Peyer's patch (tissue), 4 donors: ENCODE measurements around the gene KLKB1. TPM values are rescaled to one million over a fixed set of nuclear protein-coding genes. Genes with fewer than 3 reads are reported as not detected.

Experiments used
- DNase-seq, 3 donors: peaks; one replicate each; pipeline ENCODE4 v3.0.0-alpha.2; 2017 to 2019
- H3K27ac ChIP-seq, 4 donors: fragments of 200-600 bp; sonication (generic); one replicate each; pipeline ENCODE4 v1.5.1; 2016 to 2019
- H3K27me3 ChIP-seq, 2 donors: fragments of 200-600 bp; sonication (generic); one replicate each; pipeline ENCODE4 v1.5.1; 2019
- H3K36me3 ChIP-seq, 3 donors: fragments of 200-600 bp; sonication (generic); one replicate each; pipeline ENCODE4 v1.5.1; 2016 to 2019
- H3K4me1 ChIP-seq, 4 donors: fragments of 200-600 bp; sonication (generic); one replicate each; pipeline ENCODE4 v1.5.1; 2016 to 2019
- H3K4me3 ChIP-seq, 4 donors: fragments of 200-600 bp; sonication (generic); 1 replicate in 3 of 4; 2 replicates in 1 of 4; pipeline ENCODE4 v1.5.1; 2016 to 2019; ENCODE audit warnings: mild to moderate bottlenecking in 1 of 4
- H3K9me3 ChIP-seq, 4 donors: fragments of 200-600 bp; sonication (generic); one replicate each; pipeline ENCODE4 v1.5.1; 2016 to 2019; ENCODE audit warnings: mild to moderate bottlenecking in 1 of 4
- CTCF ChIP-seq, 6 experiments: fragments of 450-650 bp in 4 of 6; fragments of 200-600 bp in 2 of 6; sonication (generic) in 1 of 6; IDR thresholded peaks; one replicate each; pipeline ENCODE4 v1.5.1; 2017 to 2019; ENCODE audit warnings: antibody characterized with exemption in 6 of 6, mild to moderate bottlenecking in 3 of 6, moderate library complexity in 1 of 6
- POLR2A ChIP-seq, 2 donors: fragments of 450-650 bp; IDR thresholded peaks; one replicate each; pipeline ENCODE4 v1.5.1; 2017; ENCODE audit warnings: antibody characterized with exemption in 2 of 2, mild to moderate bottlenecking in 2 of 2, moderate library complexity in 2 of 2
- total RNA-seq, 4 donors: library from RNA; depleted of rRNA; stranded (reverse); fragments of >200 nt; gene quantifications; one replicate each; pipeline ENCODE4 v1.1.0, GENCODE V29; 2016

Gene KLKB1
- 1 to 10 TPM in 3 of 4 donors, not detected in 1; 4.5 to 8.6 (median 7.5) TPM for total RNA-seq

DNA sequence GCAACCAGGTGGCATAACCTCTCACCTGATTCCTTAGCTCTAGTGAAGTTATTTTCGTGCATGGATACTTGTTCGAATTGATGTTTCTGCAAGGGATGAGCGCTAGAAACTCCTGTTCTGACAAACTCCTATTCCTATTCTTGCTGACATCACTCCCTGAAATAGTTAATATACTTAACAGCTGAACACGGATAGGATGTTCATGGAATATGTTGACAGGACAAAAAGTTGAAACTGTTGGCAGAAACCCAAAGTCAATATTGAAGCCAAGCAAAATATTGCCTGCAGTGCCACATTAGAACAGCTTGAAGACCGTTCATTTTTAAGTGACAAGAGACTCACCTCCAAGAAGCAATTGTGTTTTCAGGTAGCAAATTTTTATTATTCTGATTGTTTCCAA, at the start of gene KLKB1:
KLKB1 (plus strand) TSS at position 287 of the 400 bp plus-strand sequence. CDS start 689 bp downstream, outside the sequence.
- no peak for TF ChIP-seq CTCF (IDR thresholded peaks at IDR 0.05)
- TF ChIP-seq POLR2A (IDR thresholded peaks at IDR 0.05), result no peak
- no peak for DNase-seq
- Histone ChIP-seq H3K4me1 (no peaks in the 10 kb centered on the region), H3K4me3 (peak within 1 kb of the TSS in 1 of 4 donors; percentile 8), H3K36me3 (no peaks in the 10 kb centered on the region), H3K27me3 (no peaks in the 10 kb centered on the region), H3K9me3 (no peaks in the 10 kb centered on the region), H3K27ac (no peak within 1 kb of the TSS)

DNA sequence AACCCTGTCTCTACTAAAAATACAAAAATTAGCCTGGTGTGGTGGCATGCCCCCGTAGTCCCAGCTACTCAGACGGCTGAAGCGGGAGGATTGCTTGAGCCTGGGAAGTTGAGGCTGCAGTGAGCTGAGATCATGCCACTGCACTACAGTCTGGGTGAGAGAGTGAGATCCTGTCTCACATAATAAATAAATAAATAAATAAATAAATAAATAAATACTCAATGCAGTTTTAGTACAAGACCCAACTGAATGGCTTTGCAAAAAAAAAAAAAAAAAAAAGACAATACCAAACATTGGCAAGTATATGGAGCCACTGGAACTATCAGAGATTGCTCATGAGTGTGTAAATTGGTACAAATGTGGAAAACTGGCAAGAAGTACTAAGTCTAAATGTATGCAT, 39.2 kb upstream of the KLKB1 start:
- Histone ChIP-seq H3K9me3 (no peaks in the 10 kb centered on the region), H3K27me3 (no peaks in the 10 kb centered on the region), H3K36me3 (no peaks in the 10 kb centered on the region), H3K4me3 (no peak overlapping the region), H3K4me1 (peaks cover 0 to 21% (median 0%) of the 10 kb centered on the region in 4 donors), H3K27ac (no peak overlapping the region)
- no peak for DNase-seq
- TF ChIP-seq POLR2A (IDR thresholded peaks at IDR 0.05), result no peak
- no peak for TF ChIP-seq CTCF (IDR thresholded peaks at IDR 0.05)

GRCh38 chr4:186189656-186190055, 37.7 kb upstream of the KLKB1 start:
- Histone ChIP-seq H3K27me3 (no peaks in the 10 kb centered on the region), H3K27ac (peak overlapping the region in 3 of 4 donors; percentile 92 to 99 (median 99)), H3K9me3 (no peaks in the 10 kb centered on the region), H3K4me1 (peaks cover 0 to 22% (median 0%) of the 10 kb centered on the region in 4 donors), H3K36me3 (peaks cover 0 to 4% (median 0%) of the 10 kb centered on the region in 3 donors), H3K4me3 (peak overlapping the region in 1 of 4 donors; percentile 92)
- TF ChIP-seq POLR2A (IDR thresholded peaks at IDR 0.05) (no peak), CTCF (IDR thresholded peaks at IDR 0.05) (no peak)
- no peak for DNase-seq

GRCh38 chr4:186190581-186191199, 36.6 kb upstream of the KLKB1 start:
- DNase-seq, result peak in 1 of 3 donors; percentile 43
- peak overlapping the region; percentile 85 to 99 (median 96) for H3K27ac ChIP-seq
- TF ChIP-seq POLR2A (IDR thresholded peaks at IDR 0.05) (no peak), CTCF (IDR thresholded peaks at IDR 0.05) (peak in 1 of 6 experiments; percentile 14)

DNA sequence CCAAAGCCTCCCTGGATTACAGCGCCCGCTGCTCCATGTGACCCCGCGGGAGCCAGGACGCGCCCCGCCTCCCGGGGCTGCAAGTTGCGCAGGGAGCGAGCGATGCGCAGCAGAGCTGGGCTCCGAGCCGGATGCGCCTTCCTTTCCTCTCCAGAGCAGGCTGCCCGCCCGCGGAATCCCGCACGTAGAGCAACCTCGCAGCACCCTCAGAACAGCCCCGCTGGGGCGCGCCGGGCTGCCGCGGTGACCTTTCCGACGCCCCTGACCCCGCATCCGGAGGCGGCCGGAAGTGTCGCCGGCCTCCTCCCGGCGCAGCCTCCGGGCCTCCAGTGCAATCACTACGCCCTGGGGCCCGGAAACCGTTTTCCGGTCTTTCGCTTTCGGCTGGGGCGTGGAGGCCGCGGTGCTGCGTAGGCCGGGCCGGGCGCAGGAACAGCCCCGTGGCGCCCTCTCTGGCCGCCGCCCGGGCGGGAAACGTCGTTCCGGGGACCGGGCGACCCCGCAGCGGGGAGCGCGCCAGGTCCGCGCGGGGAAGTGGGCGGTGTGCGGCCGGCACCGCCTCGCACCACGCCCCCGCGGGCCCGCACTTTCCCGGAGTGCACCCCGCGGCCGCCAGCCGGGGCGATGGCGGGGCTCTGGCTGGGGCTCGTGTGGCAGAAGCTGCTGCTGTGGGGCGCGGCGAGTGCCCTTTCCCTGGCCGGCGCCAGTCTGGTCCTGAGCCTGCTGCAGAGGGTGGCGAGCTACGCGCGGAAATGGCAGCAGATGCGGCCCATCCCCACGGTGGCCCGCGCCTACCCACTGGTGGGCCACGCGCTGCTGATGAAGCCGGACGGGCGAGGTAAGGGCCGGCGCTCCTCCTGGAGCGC, 35.9 kb upstream of the KLKB1 start, which contains the start of gene CYP4V2:
CYP4V2 (plus strand) TSS at position 368 of the 866 bp plus-strand sequence; CDS start at position 625, 257 bp downstream.
- Histone ChIP-seq H3K27ac (peak within 1 kb of the TSS; percentile 85 to 99 (median 96)), H3K4me3 (peak within 1 kb of the TSS; percentile 77 to 92 (median 82)), H3K36me3 (peaks cover 0 to 11% (median 0%) of the 10 kb centered on the region in 3 donors), H3K9me3 (no peaks in the 10 kb centered on the region), H3K27me3 (no peaks in the 10 kb centered on the region), H3K4me1 (peaks cover 0 to 22% (median 0%) of the 10 kb centered on the region in 4 donors)
- TF ChIP-seq CTCF (IDR thresholded peaks at IDR 0.05) (peak; percentile 13 to 59 (median 44)), POLR2A (IDR thresholded peaks at IDR 0.05) (peak; percentile 77 to 78)
- peak; percentile 83 to 95 (median 93) for DNase-seq

More at GRCh38 chr4:186190581-186191199, 36.6 kb upstream of the KLKB1 start:
- H3K4me3 ChIP-seq, result peak overlapping the region; percentile 77 to 92 (median 82)
- H3K9me3 ChIP-seq, result no peaks in the 10 kb centered on the region
- peaks cover 0 to 11% (median 0%) of the 10 kb centered on the region in 3 donors for H3K36me3 ChIP-seq
- H3K4me1 ChIP-seq, result peaks cover 0 to 22% (median 0%) of the 10 kb centered on the region in 4 donors
- H3K27me3 ChIP-seq, result no peaks in the 10 kb centered on the region
